PC-9 (cell line): Measurements from ENCODE around the gene RDH8. TPM values are rescaled to one million over a fixed set of nuclear protein-coding genes. Genes with fewer than 3 reads are reported as not detected.
A peak's percentile ranks its signal among the peaks of the same experiment; 100 is the strongest.

ENCODE experiments used
- BruUV-seq: library from RNA; stranded (reverse); fragments of 400-500 nt; replicated peaks from 2 replicates; lab custom pipeline; 2021; lab: Mats Ljungman, UMichigan
- CTCF ChIA-PET: fragments of 300-600 bp; sonication (Branson Sonifier 250); formaldehyde crosslinking; loops from one replicate; lab custom pipeline; 2022; ENCODE audit warnings: antibody characterized with exemption; lab: Charles Lee
- POLR2A ChIA-PET: fragments of 300-600 bp; sonication (Branson Sonifier 250); formaldehyde crosslinking; loops from one replicate; lab custom pipeline; 2022; ENCODE audit warnings: antibody characterized with exemption; ENCODE audit not compliant: unreplicated experiment; lab: Charles Lee
- DNase-seq, 2 experiments: peaks; one replicate each; pipeline versions ENCODE4 v3.0.0 to v3.0.0-alpha.2; 2015 to 2022; ENCODE audit warnings: mixed read lengths in 1 of 2
- H2AFZ ChIP-seq: fragments of 200-600 bp; sonication (generic); 2 replicates; pipeline ENCODE4 v1.8.1; 2017; ENCODE audit warnings: antibody characterized with exemption
- H3F3A ChIP-seq: fragments of 200-600 bp; sonication (generic); 2 replicates; pipeline ENCODE4 v1.8.1; 2017; ENCODE audit warnings: antibody characterized with exemption, mild to moderate bottlenecking, low read depth; ENCODE audit not compliant: insufficient read depth
- H3K27ac ChIP-seq: fragments of 200-600 bp; sonication (generic); 2 replicates; pipeline ENCODE4 v1.6.1; 2016; ENCODE audit warnings: mixed run types
- H3K27me3 ChIP-seq: fragments of 200-600 bp; sonication (generic); 2 replicates; pipeline ENCODE4 v1.6.1; 2016; ENCODE audit warnings: low read depth, mixed run types; ENCODE audit not compliant: insufficient read depth
- H3K36me3 ChIP-seq: fragments of 200-600 bp; sonication (generic); 2 replicates; pipeline ENCODE4 v1.6.1; 2016; ENCODE audit warnings: low read depth, mixed run types
- H3K4me1 ChIP-seq: fragments of 200-600 bp; sonication (generic); replicated peaks from 2 replicates; pipeline ENCODE4 v1.6.1; 2016; ENCODE audit warnings: mixed run types; ENCODE audit not compliant: insufficient read depth
- H3K4me2 ChIP-seq: fragments of 200-600 bp; sonication (generic); 2 replicates; pipeline ENCODE4 v1.6.1; 2017; ENCODE audit warnings: mixed run types
- H3K4me3 ChIP-seq: fragments of 200-600 bp; sonication (generic); 2 replicates; pipeline ENCODE4 v1.6.1; 2016; ENCODE audit warnings: mixed run types
- H3K79me2 ChIP-seq: fragments of 200-600 bp; sonication (generic); 2 replicates; pipeline ENCODE4 v1.6.1; 2017; ENCODE audit warnings: low read depth, mixed run types
- H3K9me2 ChIP-seq: fragments of 200-600 bp; sonication (generic); 2 replicates; pipeline ENCODE4 v1.8.1; 2017; ENCODE audit warnings: mild to moderate bottlenecking; ENCODE audit not compliant: insufficient read depth
- H3K9me3 ChIP-seq: fragments of 200-600 bp; sonication (generic); 2 replicates; pipeline ENCODE4 v1.8.1; 2016; ENCODE audit warnings: low read depth; ENCODE audit not compliant: insufficient read depth
- H4K20me1 ChIP-seq: fragments of 200-600 bp; sonication (generic); 2 replicates; pipeline ENCODE4 v1.8.1; 2017; ENCODE audit not compliant: insufficient read depth
- EZH2 ChIP-seq: fragments of 200-600 bp; sonication (generic); IDR thresholded peaks from 2 replicates; pipeline ENCODE4 v1.8.0; 2017; ENCODE audit warnings: antibody characterized with exemption, low read depth
- intact Hi-C: fragments of 100-400 bp; cut with micrococcal nuclease; formaldehyde crosslinking; loops from one replicate; pipeline ENCODE4 v1.10.0; 2022; ENCODE audit not compliant: unreplicated experiment
- total RNA-seq: library from RNA; stranded (reverse); gene quantifications from 2 replicates; pipeline ENCODE4 v1.2.3, GENCODE V29; 2021
- TF ChIP-seq, protein P1 (sequence below): fragments of 200-600 bp; sonication (generic); conservative IDR thresholded peaks from 2 replicates; pipeline ENCODE4 v1.6.1; 2017; ENCODE audit warnings: mixed run types, antibody characterized with exemption, mild to moderate bottlenecking, moderate library complexity

The RDH8 gene
- total RNA-seq, 1 experiment from 2014 or later = not detected

DNA sequence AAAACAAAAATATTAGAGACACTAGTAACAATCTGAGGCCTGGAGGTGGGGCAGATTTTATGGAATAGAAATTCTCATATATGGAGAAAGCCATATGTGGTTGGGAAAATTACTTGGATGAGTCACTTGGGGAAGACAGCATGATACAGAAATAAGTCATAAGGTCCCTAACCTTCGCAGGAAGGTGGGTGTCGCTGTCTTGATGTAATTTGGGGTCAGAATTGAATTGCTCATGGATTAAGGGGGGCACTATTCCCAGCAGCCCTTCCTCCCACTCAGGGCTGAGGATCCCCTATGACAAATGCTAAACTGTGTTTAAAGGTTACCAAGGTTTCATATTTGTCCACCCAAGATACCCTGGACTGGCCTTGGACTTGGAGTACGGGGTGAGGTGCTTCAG is 5.0 kb downstream of the RDH8 start:
- Histone ChIP-seq H3K4me1 (no peaks in the 10 kb centered on the region), H3K9me2 (no peaks in the 10 kb centered on the region), H3K79me2 (no peaks in the 10 kb centered on the region), H4K20me1 (no peaks in the 10 kb centered on the region), H3K27me3 (peaks cover 64% of the 10 kb centered on the region), H2AFZ (no peak overlapping the region), H3K27ac (no peak overlapping the region), H3K9me3 (no peaks in the 10 kb centered on the region), H3K36me3 (no peaks in the 10 kb centered on the region), H3F3A (no peaks in the 10 kb centered on the region), H3K4me2 (no peak overlapping the region), H3K4me3 (no peak overlapping the region)
- CTCF ChIA-PET = no interaction called here
- BruUV-seq = no TSS peak
- intact Hi-C loops = no loop called here
- no peak for DNase-seq
- TF ChIP-seq EZH2 = no peak
- TF ChIP-seq, protein P1, sequence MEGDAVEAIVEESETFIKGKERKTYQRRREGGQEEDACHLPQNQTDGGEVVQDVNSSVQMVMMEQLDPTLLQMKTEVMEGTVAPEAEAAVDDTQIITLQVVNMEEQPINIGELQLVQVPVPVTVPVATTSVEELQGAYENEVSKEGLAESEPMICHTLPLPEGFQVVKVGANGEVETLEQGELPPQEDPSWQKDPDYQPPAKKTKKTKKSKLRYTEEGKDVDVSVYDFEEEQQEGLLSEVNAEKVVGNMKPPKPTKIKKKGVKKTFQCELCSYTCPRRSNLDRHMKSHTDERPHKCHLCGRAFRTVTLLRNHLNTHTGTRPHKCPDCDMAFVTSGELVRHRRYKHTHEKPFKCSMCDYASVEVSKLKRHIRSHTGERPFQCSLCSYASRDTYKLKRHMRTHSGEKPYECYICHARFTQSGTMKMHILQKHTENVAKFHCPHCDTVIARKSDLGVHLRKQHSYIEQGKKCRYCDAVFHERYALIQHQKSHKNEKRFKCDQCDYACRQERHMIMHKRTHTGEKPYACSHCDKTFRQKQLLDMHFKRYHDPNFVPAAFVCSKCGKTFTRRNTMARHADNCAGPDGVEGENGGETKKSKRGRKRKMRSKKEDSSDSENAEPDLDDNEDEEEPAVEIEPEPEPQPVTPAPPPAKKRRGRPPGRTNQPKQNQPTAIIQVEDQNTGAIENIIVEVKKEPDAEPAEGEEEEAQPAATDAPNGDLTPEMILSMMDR = no peak
- POLR2A ChIA-PET = no interaction called here

DNA sequence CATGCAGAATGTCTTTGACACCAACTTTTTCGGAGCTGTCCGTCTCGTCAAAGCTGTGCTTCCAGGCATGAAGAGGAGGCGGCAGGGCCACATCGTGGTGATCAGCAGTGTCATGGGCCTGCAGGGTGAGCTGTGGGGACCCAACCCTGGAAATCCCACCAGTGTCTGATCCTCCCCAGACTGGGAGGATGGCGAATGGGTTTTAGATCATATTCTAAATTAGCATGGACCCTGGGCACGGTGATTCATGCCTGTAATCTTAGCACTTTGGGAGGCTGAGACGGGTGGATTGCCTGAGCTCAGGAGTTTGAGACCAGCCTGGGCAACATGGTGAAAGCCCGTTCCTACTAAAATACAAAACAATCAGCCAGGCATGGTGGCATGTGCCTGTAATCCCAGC is 5.5 kb downstream of the RDH8 start:
- Histone ChIP-seq H3K27me3 (peaks cover 64% of the 10 kb centered on the region), H2AFZ (no peak overlapping the region), H3F3A (no peaks in the 10 kb centered on the region), H3K36me3 (no peaks in the 10 kb centered on the region), H3K79me2 (no peaks in the 10 kb centered on the region), H3K4me3 (no peak overlapping the region), H3K9me2 (no peaks in the 10 kb centered on the region), H4K20me1 (no peaks in the 10 kb centered on the region), H3K4me2 (no peak overlapping the region), H3K27ac (no peak overlapping the region), H3K9me3 (no peaks in the 10 kb centered on the region), H3K4me1 (no peaks in the 10 kb centered on the region)
- POLR2A ChIA-PET = no interaction called here
- no TSS peak for BruUV-seq
- intact Hi-C loops = no loop called here
- no peak for TF ChIP-seq EZH2
- TF ChIP-seq, protein P1 = no peak
- DNase-seq = peak in 1 of 2 experiments; percentile 25
- CTCF ChIA-PET = no interaction called here

DNA sequence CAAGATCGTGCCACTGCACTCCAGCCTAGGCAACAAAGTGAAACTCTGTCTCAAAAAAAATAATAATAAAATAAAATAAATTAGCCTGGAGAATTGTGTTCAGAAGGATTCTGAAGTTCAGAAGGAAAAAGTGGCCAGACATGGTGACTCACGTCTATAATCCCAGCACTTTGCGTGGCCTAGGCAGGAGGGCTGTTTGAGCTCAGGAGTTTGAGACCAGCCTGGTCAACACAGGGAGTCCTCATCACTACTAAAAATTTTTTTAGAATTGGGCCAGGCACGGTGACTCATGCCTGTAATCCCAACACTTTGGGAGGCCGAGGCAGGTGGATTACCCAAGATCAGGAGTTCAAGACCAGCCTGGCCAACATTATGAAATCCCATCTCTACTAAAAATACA is 6.0 kb downstream of the RDH8 start:
- ChIA-PET CTCF (no interaction called here), POLR2A (interaction anchor here (0.6 kb wide), 1 partner anchor 83 kb away, joined by 3 read pairs; the partner anchor contains the start of gene ANGPTL6)
- peak in 1 of 2 experiments; percentile 26 for DNase-seq
- H3K79me2 ChIP-seq = no peaks in the 10 kb centered on the region
- no peak overlapping the region for H3K4me3 ChIP-seq
- H3K27ac ChIP-seq = no peak overlapping the region
- no peaks in the 10 kb centered on the region for H3F3A ChIP-seq
- H3K9me3 ChIP-seq = no peaks in the 10 kb centered on the region
- H4K20me1 ChIP-seq = no peaks in the 10 kb centered on the region
- H3K27me3 ChIP-seq = peaks cover 64% of the 10 kb centered on the region
- H3K9me2 ChIP-seq = no peaks in the 10 kb centered on the region
- intact Hi-C loops = no loop called here
- no peak overlapping the region for H3K4me2 ChIP-seq
- H3K4me1 ChIP-seq = no peaks in the 10 kb centered on the region
- no TSS peak for BruUV-seq
- H2AFZ ChIP-seq = no peak overlapping the region
- TF ChIP-seq, protein P1 = no peak
- no peak for TF ChIP-seq EZH2
- no peaks in the 10 kb centered on the region for H3K36me3 ChIP-seq
